Fibroblast of gingiva (primary cell): ENCODE measurements around the gene ULK3.

Experiments used
- DNase-seq: peaks from one replicate; pipeline ENCODE4 v3.0.0-alpha.2; 2011; ENCODE audit warnings: low read depth

ULK3 gene

DNA sequence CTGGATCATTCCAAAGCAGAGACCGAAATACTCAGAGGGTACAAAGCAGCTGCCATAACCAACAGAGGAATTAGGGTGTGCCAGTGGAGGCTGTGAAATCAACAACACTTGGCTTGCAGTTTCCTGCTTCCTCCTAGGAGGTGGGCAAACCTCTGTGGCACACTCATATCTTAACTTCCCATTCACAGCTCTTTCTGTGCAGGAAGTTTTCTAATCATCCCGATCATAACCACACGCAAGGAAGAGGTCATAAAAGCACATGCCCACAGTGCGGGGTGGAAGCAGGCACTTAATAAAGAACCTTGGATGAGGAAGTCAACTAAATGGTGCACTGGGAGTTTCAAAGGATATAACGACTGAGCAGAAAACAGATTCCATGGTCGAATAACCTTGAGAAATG lies 25.1 kb upstream of the ULK3 start:
- DNase-seq, result no peak

GRCh38 chr15:74867466-74868038 lies 24.6 kb upstream of the ULK3 start:
- DNase-seq, result no peak

- peak; percentile 33 for DNase-seq
Observed at GRCh38 chr15:74866090-74866489, 23.1 kb upstream of the ULK3 start.

GRCh38 chr15:74865316-74865715 lies 22.4 kb upstream of the ULK3 start:
- DNase-seq, result no peak

- DNase-seq, result no peak
Observed at GRCh38 chr15:74864296-74864695, 21.3 kb upstream of the ULK3 start.

DNA sequence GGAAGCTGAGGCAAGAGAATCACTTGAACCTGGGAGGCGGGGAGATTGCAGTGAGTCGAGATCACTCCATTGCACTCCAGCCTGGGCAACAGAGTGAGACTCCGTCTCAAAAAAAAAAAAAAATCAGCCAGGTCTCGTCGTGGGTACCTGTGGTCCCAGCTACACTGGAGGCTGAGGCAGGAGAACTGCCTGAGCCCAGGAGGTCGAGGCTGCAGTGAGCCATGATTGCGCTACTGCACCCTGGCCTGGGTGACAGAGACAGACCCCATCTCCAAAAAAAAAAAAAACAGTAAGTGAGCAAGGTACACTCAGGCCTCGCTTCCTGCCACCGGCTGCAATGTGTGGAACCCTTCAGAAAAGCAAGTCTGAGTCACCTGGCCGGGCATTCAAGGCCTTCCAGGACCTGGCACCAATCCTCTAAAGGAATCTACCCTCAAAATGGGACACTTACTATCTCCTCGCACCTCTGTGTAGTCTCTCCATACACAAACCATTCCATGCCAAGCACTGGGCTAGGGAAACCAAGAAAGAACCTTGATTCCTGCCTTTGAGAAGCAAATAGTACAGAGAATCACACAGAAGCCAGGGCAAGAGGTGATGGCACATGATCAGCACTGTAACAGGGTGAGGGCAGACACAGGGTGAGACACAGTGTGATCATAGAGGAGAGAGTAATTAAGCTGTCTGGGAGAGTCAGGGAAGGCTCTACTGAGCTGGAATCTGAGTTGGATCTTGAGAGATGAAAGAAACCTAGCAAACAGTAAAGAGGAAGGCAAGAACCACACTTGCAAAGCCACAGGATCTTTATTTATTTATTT lies 20.5 kb upstream of the ULK3 start:
- DNase-seq, result no peak

DNA sequence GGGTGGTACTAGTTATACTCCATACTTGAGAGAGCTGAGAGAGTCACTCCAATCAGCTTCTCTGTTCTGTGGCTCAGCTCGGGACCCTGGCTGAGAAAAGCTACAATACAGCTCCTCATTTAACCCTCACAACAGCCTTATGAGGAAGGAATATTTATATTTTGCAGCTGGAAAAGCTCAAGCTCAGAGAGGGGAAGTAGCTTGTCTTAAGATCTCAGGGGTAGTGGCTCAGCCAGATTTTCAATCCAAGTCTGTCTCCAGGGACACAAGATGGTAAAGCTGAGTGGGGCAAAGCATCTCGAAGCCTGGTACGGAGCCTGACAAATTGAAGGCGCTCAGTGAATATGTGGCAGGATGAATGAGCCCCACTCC lies 15.4 kb upstream of the ULK3 start:
- no peak for DNase-seq

- no peak for DNase-seq
Observed at GRCh38 chr15:74857671-74858368, 14.9 kb upstream of the ULK3 start.

DNA sequence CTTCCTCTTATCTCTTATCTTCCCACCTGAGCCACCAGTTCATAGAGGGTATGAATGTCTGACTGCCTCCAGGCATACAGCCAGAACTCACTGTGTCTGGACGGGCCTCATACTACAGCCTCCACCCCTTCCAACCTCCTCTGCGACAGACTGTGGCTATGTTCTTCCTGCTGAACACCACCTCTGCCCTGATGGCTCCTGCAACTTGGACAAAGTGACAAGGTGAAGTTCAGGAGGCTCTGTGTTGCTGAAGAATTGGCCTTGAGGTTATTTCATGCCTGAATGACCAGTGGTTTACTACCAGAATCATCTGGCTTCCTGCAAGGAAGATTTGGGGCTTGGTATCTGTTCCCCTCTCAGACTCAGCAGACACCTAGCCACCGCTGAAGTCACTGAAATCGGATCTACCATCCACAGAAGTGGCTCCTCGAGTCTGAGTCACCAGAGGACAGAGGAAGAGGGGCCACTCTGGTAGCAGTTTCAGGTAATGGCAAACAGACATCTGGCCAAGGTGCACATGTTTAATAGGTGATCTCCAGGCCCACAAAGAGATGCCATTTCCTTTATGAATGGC lies 14.2 kb upstream of the ULK3 start:
- DNase-seq, result no peak

DNA sequence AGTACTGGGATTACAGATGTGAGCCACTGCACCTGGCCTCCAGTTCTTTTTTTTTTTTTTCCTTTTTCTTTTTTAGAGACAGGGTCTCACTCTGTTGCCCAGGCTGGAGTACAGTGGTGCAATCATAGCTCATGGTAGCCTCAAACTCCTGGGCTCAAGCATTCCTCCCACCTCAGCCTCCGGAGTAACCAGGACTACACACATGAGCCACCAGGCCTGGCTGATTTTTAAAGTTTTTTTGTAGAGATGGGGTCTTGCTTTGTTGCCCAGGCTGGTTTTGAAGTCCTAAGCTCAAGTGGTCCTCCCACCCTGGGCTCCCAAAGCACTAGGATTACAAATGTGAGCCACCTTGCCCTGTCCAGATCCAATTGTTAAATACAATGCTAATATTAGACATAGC lies 13.6 kb upstream of the ULK3 start:
- no peak for DNase-seq

GRCh38 chr15:74855857-74856256 lies 12.9 kb upstream of the ULK3 start:
- DNase-seq, result no peak

DNA sequence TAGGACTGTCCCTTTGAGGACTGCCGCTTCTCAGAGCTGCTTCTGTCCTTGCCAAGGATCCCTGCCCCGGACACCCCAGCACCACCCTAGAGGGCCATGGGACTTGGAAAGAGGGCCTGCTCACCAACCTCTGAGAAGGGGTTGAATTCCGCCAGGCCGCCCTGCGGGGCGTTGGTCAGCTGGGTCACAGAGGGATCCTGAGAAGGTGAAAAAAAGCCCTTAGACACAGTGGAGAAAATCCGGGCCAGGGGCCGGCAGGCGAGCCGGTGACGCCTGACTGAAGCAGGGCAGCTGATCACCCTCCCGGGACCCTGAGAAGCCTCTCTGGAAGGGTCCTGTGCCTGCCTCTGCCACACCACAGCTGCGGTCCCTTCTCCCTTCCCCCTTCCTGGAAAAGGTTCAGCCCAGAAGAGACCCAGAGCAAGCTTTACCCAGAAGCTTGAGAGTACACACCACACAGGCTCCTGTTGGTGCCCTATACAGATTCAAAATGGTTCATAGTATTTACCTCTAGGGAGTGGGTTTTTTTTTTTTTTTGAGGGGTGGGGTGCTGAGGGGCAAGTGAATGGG lies 11.6 kb upstream of the ULK3 start:
- DNase-seq, result no peak

- no peak for DNase-seq
Observed at GRCh38 chr15:74851960-74852359, 9.0 kb upstream of the ULK3 start.

DNA sequence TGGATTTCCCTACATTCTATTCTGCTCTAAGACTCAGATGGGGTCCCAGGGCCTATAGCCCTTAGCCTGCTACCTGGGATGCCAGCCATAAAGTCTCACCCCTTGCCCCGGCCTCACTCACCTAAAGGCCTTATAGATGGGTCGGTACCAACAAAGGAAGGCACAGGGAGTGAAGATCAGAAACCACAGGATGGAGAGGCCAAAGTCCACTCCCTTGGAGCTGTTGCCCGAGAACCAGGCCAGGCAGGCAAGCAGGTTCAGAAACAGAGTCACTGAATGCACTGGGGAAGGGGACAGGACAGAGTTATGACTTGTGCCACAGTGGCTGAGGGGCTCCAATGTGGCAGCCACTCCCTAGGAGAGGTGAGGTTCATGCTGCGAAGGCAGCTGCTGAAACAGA lies 7.4 kb upstream of the ULK3 start:
- DNase-seq, result no peak

DNA sequence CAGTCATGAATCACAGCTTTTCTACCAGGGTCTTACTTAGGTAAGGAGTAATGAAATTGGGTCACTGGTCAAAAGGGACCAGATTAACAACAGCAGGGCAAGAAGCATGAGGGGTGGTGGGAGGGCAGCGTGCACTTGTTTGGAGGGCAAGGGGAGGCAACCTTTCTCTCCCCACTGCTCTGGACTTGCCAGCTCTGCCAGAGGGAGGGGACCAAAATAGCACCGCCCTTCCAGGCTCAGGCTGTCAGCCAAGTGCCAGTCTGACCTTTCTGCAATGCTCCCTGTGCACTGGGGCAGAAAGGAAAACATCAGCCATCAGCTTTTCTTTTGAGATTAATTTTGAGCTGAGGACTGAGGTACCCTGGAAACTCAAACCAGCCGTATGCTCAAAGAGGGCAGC lies 4.5 kb upstream of the ULK3 start:
- DNase-seq, result no peak

DNA sequence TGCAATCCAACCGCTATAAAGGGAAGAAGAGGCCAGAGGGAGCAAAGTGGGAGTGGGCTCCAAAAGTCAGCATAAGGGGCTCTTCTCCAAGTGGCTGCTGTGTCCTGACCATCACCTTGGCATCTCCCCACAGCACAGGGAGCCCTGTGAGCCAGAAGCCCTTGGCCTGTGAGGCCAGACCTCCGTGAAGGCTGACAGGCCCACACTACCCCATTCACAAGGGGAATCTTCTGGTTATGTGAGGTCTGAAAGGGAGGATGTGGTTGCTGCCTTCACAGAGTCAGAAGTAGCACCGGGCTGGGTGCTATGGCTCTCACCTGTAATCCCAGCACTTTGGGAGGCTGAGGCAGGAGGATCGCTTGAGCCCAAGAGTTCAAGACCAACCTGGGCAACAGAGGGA lies 2.6 kb upstream of the ULK3 start:
- DNase-seq, result no peak

- no peak for DNase-seq
Observed at GRCh38 chr15:74845208-74845568, 2.2 kb upstream of the ULK3 start.

DNA sequence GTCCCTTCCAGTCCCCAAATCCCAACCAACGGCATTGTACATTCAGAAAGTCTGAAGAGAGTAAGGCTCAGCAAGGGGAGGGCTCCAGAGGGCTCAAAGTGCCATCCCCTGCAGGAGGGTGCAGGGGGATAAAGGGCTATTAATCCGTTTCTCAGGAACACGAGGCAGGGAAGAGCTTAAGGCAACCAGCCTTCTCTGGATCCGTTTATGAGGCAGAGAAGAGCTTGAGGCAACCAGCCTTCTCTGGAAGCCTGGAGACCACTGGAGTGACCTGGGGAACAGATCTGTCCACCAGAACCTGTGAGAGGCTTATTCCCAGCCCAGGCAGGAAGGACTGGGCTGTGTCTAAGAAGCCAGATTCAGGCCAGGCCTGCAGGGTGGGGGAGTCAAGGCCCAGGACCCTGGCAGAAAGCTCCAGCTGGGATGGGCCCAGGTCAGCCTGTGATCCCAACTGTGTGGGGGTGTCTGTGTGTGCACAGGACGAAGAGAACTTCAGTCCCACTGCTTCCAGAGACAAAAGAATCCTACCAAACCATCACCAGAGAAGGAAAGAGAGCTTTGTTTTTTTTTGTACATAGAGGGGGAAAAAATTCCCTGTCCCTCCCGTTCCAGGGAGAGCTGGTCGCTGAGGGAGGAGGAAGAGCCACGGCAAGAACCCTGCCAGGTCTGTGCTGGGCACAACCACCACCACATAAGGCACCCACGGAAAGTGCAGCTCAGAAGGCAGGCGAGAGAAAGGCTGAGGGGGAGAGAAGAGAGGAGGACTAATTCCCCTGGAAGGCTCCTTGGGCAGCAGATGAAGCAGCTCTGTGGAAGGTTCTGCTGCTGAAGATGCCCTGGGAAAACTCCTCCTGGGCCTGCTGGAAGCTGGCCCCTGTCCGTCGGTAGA lies 1.6 kb upstream of the ULK3 start:
- DNase-seq, result no peak

GRCh38 chr15:74843891-74844299 lies 939 bp upstream of the ULK3 start:
- no peak for DNase-seq

- no peak for DNase-seq
Observed at GRCh38 chr15:74843445-74843828, 481 bp upstream of the ULK3 start.

GRCh38 chr15:74841891-74842373 lies 1.0 kb downstream of the ULK3 start:
- no peak for DNase-seq
